Measurements from ENCODE around the gene CASK.

The CASK gene, protein sequence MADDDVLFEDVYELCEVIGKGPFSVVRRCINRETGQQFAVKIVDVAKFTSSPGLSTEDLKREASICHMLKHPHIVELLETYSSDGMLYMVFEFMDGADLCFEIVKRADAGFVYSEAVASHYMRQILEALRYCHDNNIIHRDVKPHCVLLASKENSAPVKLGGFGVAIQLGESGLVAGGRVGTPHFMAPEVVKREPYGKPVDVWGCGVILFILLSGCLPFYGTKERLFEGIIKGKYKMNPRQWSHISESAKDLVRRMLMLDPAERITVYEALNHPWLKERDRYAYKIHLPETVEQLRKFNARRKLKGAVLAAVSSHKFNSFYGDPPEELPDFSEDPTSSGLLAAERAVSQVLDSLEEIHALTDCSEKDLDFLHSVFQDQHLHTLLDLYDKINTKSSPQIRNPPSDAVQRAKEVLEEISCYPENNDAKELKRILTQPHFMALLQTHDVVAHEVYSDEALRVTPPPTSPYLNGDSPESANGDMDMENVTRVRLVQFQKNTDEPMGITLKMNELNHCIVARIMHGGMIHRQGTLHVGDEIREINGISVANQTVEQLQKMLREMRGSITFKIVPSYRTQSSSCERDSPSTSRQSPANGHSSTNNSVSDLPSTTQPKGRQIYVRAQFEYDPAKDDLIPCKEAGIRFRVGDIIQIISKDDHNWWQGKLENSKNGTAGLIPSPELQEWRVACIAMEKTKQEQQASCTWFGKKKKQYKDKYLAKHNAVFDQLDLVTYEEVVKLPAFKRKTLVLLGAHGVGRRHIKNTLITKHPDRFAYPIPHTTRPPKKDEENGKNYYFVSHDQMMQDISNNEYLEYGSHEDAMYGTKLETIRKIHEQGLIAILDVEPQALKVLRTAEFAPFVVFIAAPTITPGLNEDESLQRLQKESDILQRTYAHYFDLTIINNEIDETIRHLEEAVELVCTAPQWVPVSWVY

DNA sequence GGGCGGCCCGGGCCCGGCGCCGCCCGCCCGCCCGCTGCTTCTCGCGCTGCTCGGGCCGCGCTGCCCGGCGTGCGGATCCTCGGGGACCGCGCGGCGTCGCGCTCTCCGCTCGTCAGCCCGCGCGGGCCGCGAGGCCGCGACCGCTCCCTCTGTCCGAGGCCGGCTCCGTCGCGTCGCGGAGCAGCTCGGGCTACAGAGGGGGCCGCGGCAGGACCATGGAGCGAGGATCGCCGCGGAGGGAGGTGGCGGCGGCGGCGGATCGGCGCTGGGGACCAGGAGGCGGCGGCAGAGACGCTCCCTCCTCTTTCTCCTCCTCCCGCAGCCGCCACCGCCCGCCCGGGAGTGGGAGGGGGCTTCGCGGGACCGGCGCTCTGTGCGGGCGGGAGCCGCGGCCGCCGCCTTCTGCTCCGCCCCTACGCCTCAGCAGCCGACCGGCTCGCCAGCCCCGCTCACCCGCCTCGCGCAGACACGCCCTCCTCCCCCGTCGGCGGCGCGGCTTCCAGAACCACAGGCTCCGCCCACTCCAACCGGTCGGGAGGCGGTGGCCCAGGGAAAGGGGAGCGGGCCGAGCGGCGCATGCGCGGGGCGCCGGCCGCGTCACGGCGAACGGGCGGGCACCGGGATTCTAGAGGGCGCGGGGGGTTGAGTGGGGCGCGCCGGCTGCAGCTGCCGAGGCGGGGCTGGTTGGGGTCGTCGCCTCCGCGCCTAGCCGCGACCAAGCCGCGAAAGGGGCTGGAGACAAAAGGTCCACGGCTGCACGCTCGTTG is at the start of gene CASK:
Gene CASK (minus strand): TSS at position 344 of the 767 bp plus-strand sequence. CDS start 566 bp downstream, outside the sequence.
- peak; percentile 49 for DNase-seq (ENCODE audit: low spot score)

DNA sequence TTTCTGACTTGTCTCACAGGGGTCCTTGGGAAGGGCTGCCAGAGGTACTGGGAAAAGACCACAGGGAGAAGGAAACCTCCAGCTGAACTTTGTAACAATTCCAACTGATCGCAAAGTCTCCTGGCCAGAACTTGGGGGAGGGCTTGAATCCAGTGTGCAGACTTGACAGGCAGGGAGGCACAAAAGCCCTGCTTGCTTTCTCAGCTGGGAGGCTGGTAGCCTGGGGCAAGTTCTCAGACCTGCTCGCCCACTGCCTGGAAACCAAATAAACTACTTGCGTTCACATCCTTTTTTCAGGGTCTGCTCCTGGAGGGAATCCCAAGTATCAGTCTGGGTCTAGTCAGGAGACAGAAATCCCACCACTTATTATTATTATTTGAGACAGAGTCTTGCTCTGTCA is 48.0 kb upstream of the CASK start:
- no peak for DNase-seq (ENCODE audit: low spot score)

DNA sequence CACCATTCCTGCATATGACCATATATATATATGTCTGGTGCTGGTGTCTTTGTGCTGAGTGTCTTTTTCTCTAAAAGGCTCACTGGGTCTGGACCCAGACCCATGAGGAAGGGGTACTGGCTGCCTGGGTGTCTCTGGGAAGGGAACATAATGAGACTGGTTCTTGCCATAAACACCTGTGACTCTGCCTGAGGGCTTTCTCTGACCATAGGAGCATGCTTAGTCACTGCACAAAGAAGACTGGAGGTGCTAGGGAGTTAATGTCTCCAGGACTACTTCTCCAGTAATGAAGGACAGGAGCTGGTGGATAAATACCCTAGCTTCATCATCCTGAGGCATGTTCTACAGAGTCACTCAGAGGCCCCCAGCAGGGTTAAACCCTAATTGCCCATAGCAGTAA is 47.1 kb upstream of the CASK start:
- no peak for DNase-seq (ENCODE audit: low spot score)

DNA sequence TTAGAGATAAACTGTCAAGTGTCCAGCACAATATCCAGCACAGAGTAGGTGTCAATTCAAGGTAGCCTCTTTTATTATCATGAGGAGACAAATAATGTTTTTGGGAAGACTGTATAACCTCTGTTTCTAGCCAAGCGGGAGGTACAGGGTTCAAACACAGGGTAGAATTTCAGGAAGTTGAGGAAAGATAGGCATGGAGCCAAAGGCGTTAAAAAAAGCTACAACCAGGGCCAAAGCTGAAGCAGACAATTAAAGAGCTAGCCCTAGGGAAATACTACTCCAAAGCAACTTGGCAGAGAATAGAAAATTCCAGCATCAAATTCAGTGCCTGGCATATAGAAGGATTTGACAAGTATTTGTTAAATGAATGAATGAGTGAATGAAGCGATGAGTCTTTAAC is 40.0 kb upstream of the CASK start:
- DNase-seq (ENCODE audit: low spot score) = no peak

DNA sequence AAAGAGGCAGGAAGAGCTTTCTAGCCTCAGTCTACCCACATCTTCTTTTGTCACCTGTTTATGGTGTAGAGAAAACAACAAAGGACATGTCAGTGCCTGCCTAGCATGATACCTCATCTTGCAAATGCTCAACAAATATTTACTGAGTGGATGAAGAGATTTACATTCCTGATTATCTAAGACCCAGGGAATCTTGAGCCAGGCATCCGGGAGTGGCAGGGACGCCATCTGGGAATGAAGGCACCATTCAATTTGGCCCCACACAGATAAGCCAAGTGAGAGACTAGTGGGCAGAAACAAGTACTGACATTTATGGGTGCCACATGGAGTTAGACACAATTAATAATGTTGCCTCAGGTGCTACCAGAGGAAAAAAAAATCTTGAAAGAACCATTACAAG is 36.8 kb upstream of the CASK start:
- no peak for DNase-seq (ENCODE audit: low spot score)

DNA sequence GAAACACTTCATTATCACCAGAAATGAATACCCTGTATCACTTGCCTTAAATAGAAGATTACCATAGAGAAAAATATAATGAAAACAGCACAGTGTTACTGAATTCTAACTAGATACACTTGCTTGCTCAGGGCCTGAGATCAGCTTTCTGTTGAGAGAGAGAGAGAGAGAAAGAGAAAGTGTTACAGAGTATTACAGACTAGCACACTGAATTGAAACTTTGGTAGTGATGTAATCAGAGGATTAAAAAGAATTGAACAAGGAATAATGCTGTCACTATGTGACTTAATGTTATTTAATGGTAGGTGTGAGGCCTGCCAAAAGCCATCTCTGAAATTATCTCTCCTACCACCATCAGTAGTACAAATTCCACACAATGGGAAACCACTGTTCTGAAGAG is 35.5 kb upstream of the CASK start:
- DNase-seq (ENCODE audit: low spot score) = no peak

DNA sequence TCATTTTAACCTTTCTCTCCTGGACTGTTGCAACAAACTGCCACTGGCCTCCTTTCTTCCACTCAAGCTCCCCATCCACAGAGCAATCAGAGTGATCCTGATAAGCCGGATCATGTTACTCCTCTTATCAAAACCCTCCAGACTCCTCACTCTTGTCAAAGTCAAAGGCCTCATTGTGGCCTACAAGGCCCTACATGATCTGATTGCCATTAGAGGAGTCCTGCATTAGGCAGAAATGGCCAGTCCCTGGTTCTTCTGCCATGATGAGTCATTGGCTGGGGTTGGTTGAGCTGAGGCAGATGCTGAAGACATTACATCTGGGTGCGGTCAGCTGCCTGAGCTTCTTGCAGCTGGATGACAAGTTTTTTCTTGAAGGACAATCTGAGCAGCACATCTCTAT is 32.7 kb upstream of the CASK start:
- no peak for DNase-seq (ENCODE audit: low spot score)

DNA sequence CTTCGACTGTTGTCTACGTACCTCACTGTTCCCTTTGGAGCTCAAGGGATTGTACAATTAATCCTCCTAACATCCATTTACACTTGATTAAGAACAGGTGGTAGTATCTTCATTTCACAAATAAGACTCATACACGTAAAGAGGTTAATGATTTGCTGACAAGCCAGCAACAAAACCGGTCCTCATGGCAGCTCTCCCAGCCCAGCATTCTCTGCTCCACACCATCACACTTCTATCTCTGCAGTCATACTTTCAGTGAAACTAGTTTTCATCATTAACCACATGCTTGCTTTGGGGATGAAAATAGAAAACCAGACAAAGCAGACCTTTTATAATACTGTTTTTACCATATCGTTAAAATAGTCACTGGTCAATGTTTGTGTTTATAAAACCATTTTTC is 28.7 kb upstream of the CASK start:
- no peak for DNase-seq (ENCODE audit: low spot score)

DNA sequence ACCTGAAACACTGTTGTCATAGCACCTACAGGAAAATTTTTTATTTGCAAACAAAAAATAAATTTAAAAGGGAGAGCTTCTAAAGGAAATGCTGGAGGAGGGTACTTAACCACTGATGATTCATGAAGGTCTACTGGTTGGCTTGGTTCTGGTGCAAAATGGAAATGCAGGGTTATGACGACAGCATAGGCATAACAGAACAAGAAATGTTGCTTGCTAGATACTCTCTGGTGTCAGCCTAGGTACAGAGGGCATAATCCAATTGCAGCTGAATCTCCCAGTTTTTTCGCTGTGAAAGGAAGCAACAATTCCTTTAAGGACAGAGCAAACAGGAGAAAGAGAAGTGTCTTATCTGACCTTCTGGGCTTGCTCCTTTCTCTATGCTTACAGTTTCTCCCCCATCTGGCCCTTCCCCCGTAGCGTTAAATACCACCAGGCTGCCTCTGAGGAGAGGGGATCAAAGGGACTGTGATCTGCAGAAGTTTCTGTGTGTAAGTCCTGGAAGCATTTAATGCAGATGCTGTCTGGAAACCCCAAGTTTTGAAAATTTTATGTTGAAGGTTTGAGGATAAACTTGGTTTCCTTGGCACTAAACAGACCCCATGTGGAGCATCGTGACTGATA is 23.7 kb upstream of the CASK start:
- DNase-seq (ENCODE audit: low spot score) = no peak

DNA sequence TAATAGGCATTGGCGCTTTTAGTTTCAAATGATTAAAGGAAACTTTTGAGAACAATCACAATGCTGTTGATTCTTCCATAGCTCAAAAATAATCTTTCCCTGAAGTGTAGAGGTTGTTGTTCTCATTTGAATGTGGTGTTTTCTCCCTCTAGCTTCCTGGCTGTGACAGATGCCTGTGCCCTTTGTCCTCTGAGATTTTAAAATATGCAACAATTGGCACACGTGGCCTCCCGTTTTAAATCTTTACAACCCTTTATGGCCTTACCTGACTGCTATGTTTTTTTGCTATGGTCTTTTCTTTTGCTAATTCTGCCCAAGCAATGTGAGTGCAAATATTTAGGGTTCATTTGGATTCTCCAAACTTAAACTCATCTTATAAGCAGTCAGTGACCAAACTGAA is 22.9 kb upstream of the CASK start:
- DNase-seq (ENCODE audit: low spot score) = no peak

DNA sequence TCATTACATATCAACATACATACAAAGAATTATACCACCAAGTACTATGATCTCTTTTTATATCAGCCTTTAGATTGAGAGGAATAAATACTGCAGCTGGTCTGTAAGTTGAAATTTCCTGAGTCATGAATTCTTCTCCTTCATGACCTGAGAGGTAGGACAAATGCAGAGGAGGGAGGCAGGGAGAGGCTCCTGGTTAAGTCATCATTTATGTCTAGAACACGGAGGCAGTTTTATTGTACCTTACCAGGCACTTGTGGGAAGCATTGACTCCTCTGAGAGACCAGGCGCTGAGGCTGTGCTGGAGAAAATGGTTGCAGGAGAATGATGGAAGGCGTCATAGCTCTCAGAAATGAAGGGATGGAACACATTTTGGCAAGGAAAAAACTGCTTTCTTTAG is 12.5 kb upstream of the CASK start:
- no peak for DNase-seq (ENCODE audit: low spot score)

DNA sequence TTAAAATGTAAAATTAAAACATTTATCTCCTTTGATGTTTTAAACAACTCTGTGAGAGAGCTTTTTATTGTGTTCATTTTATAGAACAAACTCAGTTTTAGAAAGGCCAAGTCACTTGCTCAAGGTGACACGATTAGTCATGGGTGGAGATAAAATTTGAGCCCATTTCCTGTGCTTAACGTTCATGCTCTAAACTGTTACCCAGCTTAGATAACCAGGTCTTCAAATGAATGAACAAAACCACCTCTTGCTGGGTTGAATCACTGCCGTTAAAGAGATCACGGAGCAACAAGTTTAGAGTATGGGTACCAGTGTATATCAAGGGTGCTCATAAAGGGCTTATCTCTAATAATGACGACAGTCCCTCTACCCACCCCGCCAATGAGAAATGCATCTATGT is 10.2 kb upstream of the CASK start:
- DNase-seq (ENCODE audit: low spot score) = no peak

DNA sequence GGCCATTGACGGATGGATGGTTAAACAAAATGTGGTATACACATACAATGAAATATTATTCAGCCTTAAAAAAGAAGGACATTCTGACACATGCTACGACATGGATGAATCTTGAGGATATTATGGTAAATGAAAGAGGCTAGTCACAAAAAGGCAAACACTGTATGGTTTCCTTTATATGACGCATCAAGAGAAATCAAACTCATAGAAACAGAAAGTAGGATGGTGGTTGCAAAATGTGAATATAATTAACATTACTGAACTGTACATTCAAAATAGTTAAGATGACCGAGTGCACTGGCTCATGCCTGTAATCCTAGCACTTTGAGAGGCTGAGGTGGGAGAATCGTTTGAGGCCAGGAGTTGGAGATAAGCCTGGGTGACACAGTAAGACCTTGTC is 9.5 kb upstream of the CASK start:
- no peak for DNase-seq (ENCODE audit: low spot score)

DNA sequence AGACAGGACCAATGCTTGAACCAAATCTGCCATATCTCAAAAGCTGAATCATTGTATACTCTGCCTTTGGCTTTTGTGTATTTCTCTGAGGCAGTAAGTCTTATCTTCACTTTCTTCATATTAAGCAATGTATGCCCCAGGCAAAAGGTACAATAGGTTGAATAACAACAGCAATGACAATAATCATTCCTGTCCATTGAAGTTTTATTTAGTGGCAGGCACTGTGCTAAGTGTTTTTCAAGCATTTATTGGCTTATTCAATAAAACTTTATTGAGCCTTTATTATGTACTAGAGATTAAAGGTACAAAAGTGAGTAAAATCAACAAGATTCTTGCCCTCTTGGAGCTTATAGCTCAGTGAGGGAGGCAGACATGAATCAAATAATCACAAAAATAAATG is 8.2 kb upstream of the CASK start:
- no peak for DNase-seq (ENCODE audit: low spot score)

DNA sequence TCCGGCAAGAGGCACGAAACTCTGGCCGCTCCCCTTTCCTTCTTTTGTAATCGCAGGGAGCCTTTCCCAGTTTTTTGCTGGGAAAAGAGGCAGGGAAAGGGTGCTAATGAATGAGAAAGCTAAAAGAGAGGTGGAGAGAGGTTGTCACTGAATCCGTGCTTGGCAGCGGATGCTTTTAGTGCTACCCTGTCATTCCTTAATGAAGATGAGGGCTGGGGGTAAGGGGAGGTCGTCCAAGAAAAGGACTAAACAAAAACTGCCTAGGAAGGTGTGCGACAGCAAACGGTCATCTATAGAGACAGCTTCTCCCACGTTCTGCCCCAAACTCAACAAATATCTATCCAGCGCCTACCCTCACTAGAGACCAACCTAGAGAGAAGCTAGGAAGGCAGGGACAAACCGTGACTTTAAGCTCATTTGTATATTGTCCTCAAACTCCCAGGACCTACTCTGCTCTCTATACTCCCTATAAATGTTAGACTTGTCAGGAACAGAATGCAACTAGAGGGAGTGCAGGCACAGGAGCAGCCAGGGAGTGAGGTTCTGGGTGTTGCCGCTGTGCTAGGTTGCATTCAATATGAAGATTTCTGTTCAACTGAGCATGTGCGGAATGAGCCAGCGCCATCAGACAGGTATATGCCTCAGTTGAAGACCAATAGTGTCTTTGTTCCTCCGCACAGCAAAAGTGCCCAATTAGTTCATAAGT is 777 bp upstream of the CASK start:
- DNase-seq (ENCODE audit: low spot score) = no peak

DNA sequence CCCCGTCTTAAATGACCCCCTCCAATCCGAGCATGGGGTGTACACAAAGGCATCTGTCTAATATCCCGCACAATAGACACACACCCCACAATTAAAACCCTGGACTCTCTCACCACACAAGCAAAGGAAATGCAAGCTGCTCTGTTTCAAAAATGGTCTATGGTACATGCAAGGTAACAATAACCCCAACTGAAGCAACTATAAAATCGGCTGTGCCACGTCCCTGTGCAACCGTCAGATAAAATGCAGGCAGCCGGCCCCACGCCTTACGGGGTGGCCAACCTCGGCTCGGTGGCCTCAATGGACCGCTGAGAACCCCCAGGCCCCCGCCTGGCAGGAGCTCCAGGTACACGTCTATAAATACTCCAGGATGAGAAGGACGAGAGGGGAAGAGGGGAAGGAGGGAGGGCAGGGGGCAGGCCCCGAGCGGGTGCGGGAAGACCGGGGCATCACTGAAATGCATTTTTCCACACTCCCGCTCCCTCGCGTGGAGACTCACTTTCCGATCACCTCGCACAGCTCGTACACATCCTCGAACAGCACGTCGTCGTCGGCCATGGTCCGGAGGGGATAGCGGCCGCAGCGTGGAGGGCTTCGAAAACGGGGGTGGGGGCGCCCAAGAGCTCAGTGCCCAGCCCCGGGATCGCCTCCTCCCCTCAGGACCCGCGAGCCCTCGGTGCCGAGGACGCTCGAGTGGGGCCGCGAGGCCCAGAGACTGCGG is 763 bp downstream of the CASK start:
- no peak for DNase-seq (ENCODE audit: low spot score)

DNA sequence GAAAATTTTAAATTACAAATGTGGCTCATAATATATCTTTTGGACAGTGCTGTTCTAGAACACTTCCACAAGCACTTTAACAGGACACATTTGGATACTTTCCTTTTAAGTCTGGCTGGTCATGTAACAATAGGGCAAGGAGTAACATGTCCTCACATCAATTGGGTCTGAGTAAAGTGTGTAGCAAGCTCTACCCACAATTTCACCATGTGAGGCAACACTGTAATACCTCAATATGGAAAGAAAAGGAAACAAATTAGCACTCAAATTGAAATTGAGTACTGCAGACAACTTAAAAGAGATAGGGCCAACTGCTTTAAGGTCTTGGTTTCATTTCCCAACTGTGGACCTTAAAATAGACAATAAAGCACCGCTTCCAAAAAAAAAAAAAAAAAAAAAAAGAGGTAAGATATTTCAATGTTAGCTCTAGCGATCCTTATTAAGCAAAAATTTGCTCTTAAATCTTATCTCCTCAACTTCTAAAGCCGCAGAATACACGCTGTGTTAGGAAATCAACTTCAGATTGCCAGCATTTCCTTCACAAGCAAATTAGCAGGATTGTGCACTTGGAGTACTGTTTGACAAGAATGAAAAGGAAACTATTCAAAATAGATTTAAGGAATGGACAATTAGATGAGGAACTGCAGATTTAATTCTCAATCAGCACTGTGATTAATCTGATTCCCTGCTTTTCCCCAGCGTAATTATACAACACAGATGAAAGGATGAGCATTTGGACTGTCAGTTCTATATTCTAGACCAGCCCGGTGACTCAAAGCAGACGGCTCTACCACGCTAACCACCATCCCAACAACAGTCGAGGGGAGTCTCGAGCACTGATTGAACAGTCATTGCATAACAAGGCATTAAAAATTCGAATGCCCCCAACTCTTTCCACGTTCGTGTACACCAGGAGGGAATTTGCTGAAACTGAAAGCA is 1.6 kb downstream of the CASK start:
- DNase-seq (ENCODE audit: low spot score) = no peak

DNA sequence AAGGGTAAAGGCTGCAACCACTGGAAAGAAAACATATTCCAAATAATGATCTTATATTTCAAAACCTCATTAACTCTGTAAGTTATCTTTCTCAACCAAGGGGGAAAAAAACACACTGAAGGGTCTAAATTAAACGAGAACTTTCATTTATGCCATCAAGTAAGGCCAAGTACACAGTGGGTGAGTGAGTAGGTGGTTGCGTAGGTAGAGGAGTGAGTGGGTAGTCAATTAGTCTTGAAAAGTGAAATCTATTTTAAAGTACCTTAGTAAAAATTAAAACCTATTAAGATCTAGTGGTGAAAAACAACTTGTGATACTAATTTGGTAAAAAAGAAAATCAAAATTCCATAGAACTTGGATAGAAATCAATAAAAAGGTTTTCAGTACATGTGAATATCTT is 3.5 kb downstream of the CASK start:
- DNase-seq (ENCODE audit: low spot score) = no peak

DNA sequence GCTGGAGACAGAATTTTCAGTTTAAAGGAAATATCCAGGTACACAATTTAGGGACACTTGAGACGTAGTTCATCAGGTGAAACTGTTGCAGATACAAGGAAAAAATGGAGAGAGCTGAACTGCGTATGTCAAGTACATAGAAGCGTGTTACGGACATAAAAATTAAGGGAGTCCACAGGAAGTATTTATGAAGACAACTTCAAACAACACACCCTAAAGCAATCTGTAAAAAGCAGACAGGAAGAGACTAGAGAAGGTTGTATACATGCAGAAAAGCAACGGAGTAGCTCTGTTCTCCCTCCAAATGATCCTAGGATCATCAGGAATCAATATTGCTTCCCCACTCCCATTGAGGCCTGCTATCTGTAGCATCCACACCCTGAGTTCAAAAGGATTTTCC is 5.8 kb downstream of the CASK start:
- DNase-seq (ENCODE audit: low spot score) = no peak

DNA sequence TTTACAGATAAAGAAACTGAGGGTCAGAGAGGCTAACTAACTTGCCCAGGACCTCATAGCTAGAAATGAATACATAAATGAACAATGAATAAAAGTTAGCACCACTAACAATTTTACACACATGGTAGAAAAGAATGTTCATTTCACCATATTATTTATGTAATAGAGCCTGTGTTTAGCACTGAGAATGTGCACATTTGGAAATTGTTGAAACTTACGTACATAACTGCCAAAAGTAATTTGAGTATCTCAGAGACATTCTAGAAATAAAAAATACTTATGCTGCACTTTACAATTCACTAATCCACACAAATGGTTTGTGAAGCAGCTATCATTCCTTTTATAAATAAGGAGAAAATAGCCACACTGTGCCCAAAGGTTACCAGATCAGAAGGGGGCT is 9.9 kb downstream of the CASK start:
- no peak for DNase-seq (ENCODE audit: low spot score)

Data from HuH-7.5 (cell line).